ENCODE results near the gene ADNP.

Gene ADNP

GRCh38 chr20:50876816-50877215, 54.4 kb downstream of the ADNP start:
- H3K27ac ChIP-seq: no peak overlapping the region
- TF ChIP-seq CTCF (conservative IDR thresholded peaks at IDR 0.05) (no peak), ZFX (IDR thresholded peaks at IDR 0.05) (no peak)

- TF ChIP-seq ZFX (IDR thresholded peaks at IDR 0.05) (no peak), CTCF (conservative IDR thresholded peaks at IDR 0.05) (no peak)
Observed at GRCh38 chr20:50876063-50876685, 55.1 kb downstream of the ADNP start.

GRCh38 chr20:50874758-50875665, 56.2 kb downstream of the ADNP start:
- no peak overlapping the region for H3K27ac ChIP-seq
- no peak for TF ChIP-seq ZFX (IDR thresholded peaks at IDR 0.05)
- TF ChIP-seq CTCF (conservative IDR thresholded peaks at IDR 0.05): no peak

More at GRCh38 chr20:50876063-50876685, 55.1 kb downstream of the ADNP start:
- H3K27ac ChIP-seq: no peak overlapping the region

- H3K27ac ChIP-seq: no peak overlapping the region
- TF ChIP-seq ZFX (IDR thresholded peaks at IDR 0.05) (no peak), CTCF (conservative IDR thresholded peaks at IDR 0.05) (no peak)
Observed at GRCh38 chr20:50874111-50874757, 57.0 kb downstream of the ADNP start.

- H3K27ac ChIP-seq: no peak overlapping the region
- TF ChIP-seq CTCF (conservative IDR thresholded peaks at IDR 0.05) (no peak), ZFX (IDR thresholded peaks at IDR 0.05) (no peak)
Observed at GRCh38 chr20:50873585-50873984, 57.7 kb downstream of the ADNP start.

GRCh38 chr20:50872560-50873425, 58.4 kb downstream of the ADNP start:
- TF ChIP-seq CTCF (conservative IDR thresholded peaks at IDR 0.05) (no peak), ZFX (IDR thresholded peaks at IDR 0.05) (no peak)
- H3K27ac ChIP-seq: no peak overlapping the region

Measured in C4-2B (cell line).